HG03025 (cell line): ENCODE measurements around the gene BAD.
"Not testable (repeated sequence)": the region's sequence is repeated elsewhere in the genome, so short reads cannot be mapped to it uniquely, and the experiment has no call there.

ENCODE experiments used
- ATAC-seq: cut with Tn5 transposase; IDR thresholded peaks from one replicate; pipeline ENCODE4 v1.9.1; 2021; ENCODE audit warnings: mild to moderate bottlenecking, moderate library complexity; ENCODE audit not compliant: unreplicated experiment, low FRiP score

Gene BAD

GRCh38 chr11:64315667-64316526 lies 31.4 kb upstream of the BAD start:
- not testable (repeated sequence) for ATAC-seq

- no peak for ATAC-seq
These were observed 30.5 kb upstream of the BAD start for GRCh38 chr11:64314805-64315561.

GRCh38 chr11:64314146-64314804 lies 29.8 kb upstream of the BAD start:
- ATAC-seq = no peak

- no peak for ATAC-seq
These were observed 29.2 kb upstream of the BAD start for GRCh38 chr11:64313491-64314145.

- ATAC-seq = no peak
These were observed 28.5 kb upstream of the BAD start for GRCh38 chr11:64312947-64313346.

- not testable (repeated sequence) for ATAC-seq
These were observed 23.3 kb upstream of the BAD start for GRCh38 chr11:64307795-64308194.

GRCh38 chr11:64306876-64307622 lies 22.6 kb upstream of the BAD start:
- ATAC-seq = no peak

GRCh38 chr11:64306563-64306875 lies 22.1 kb upstream of the BAD start:
- ATAC-seq = no peak

GRCh38 chr11:64305691-64306562 lies 21.5 kb upstream of the BAD start:
- peak; percentile 25 for ATAC-seq

GRCh38 chr11:64305075-64305690 lies 20.7 kb upstream of the BAD start, which contains the start of gene ESRRA:
ESRRA (plus strand) TSS chr11:64305524; CDS start chr11:64307180, 1,656 bp downstream.
- ATAC-seq = peak; percentile 63

GRCh38 chr11:64304316-64305072 lies 20.0 kb upstream of the BAD start:
- ATAC-seq = peak; percentile 11

- no peak for ATAC-seq
These were observed 19.5 kb upstream of the BAD start for GRCh38 chr11:64304032-64304315.

- no peak for ATAC-seq
These were observed 18.9 kb upstream of the BAD start for GRCh38 chr11:64303109-64304031.

GRCh38 chr11:64299847-64300648 lies 15.6 kb upstream of the BAD start, which contains the start of gene CATSPERZ:
CATSPERZ (plus strand) TSS chr11:64300358; CDS start chr11:64300411, 53 bp downstream.
- no peak for ATAC-seq

- no peak for ATAC-seq
These were observed 14.7 kb upstream of the BAD start for GRCh38 chr11:64298966-64299846.
